H9 (cell line): Measurements from ENCODE around the gene SPEG. TPM values are rescaled to one million over a fixed set of nuclear protein-coding genes. Genes with fewer than 3 reads are reported as not detected.

ENCODE experiments used
- DNase-seq: peaks from one replicate; pipeline ENCODE4 v3.0.0-alpha.2; 2017
- H2AFZ ChIP-seq: one replicate; pipeline ENCODE4 v1.6.1; 2013; ENCODE audit warnings: mild to moderate bottlenecking, low read length, control low read depth, moderate library complexity
- H2AK5ac ChIP-seq: 2 replicates; pipeline ENCODE4 v1.6.1; 2013; ENCODE audit warnings: low read length, control low read depth, mixed read lengths; ENCODE audit not compliant: insufficient read length
- H2BK120ac ChIP-seq: one replicate; pipeline ENCODE4 v1.6.1; 2013; ENCODE audit warnings: low read depth, mild to moderate bottlenecking, low read length, control low read depth, inconsistent platforms; ENCODE audit not compliant: poor library complexity, severe bottlenecking
- H2BK12ac ChIP-seq: 2 replicates; pipeline ENCODE4 v1.6.1; 2013; ENCODE audit warnings: low read length, control low read depth, mixed read lengths, low read depth; ENCODE audit not compliant: insufficient read length
- H2BK15ac ChIP-seq: 2 replicates; pipeline ENCODE4 v1.6.1; 2013; ENCODE audit warnings: low read depth, low read length, control low read depth
- H2BK20ac ChIP-seq: one replicate; pipeline ENCODE4 v1.6.1; 2013; ENCODE audit warnings: low read depth, mild to moderate bottlenecking, low read length, control low read depth, inconsistent platforms; ENCODE audit not compliant: poor library complexity, severe bottlenecking
- H2BK5ac ChIP-seq: 2 replicates; pipeline ENCODE4 v1.6.1; 2013; ENCODE audit warnings: low read length, control low read depth, mixed read lengths; ENCODE audit not compliant: insufficient read length
- H3K14ac ChIP-seq: 2 replicates; pipeline ENCODE4 v1.6.1; 2013; ENCODE audit warnings: low read length, control low read depth; ENCODE audit not compliant: insufficient read depth
- H3K18ac ChIP-seq: 2 replicates; pipeline ENCODE4 v1.6.1; 2013; ENCODE audit warnings: low read depth, mild to moderate bottlenecking, mixed read lengths, low read length, control low read depth; ENCODE audit not compliant: insufficient read length
- H3K23ac ChIP-seq: 2 replicates; pipeline ENCODE4 v1.6.1; 2013; ENCODE audit warnings: low read length, control low read depth, mixed read lengths, low read depth; ENCODE audit not compliant: insufficient read length
- H3K23me2 ChIP-seq: 2 replicates; pipeline ENCODE4 v1.6.1; 2013; ENCODE audit warnings: low read depth, mild to moderate bottlenecking, mixed read lengths, low read length, control low read depth; ENCODE audit not compliant: insufficient read length, poor library complexity, severe bottlenecking
- H3K27ac ChIP-seq: 2 replicates; pipeline ENCODE4 v1.5.1; 2013; ENCODE audit warnings: low read length, control low read depth, mixed read lengths, low read depth; ENCODE audit not compliant: insufficient read length
- H3K27me3 ChIP-seq: 2 replicates; pipeline ENCODE4 v1.6.1; 2013; ENCODE audit warnings: low read length, control low read depth, inconsistent platforms; ENCODE audit not compliant: insufficient read depth
- H3K4ac ChIP-seq: 2 replicates; pipeline ENCODE4 v1.6.1; 2013; ENCODE audit warnings: low read depth, mild to moderate bottlenecking, control low read depth, inconsistent platforms, low read length, moderate library complexity
- H3K4me1 ChIP-seq: 2 replicates; pipeline ENCODE4 v1.6.1; 2013; ENCODE audit warnings: low read length, control low read depth, inconsistent platforms; ENCODE audit not compliant: insufficient read depth
- H3K4me2 ChIP-seq: 2 replicates; pipeline ENCODE4 v1.6.1; 2013; ENCODE audit warnings: low read length, control low read depth, mixed read lengths; ENCODE audit not compliant: insufficient read length, insufficient read depth
- H3K56ac ChIP-seq: 2 replicates; pipeline ENCODE4 v1.6.1; 2013; ENCODE audit warnings: low read depth, mild to moderate bottlenecking, mixed read lengths, low read length, control low read depth; ENCODE audit not compliant: insufficient read length
- H3K79me1 ChIP-seq: 2 replicates; pipeline ENCODE4 v1.6.1; 2013; ENCODE audit warnings: low read depth, mild to moderate bottlenecking, moderate library complexity, low read length, control low read depth, inconsistent platforms; ENCODE audit not compliant: insufficient read depth, poor library complexity, severe bottlenecking
- H3K79me2 ChIP-seq: 2 replicates; pipeline ENCODE4 v1.6.1; 2013; ENCODE audit warnings: low read length, control low read depth, inconsistent platforms; ENCODE audit not compliant: insufficient read depth
- H3K9ac ChIP-seq: 2 replicates; pipeline ENCODE4 v1.6.1; 2013; ENCODE audit warnings: low read length, control low read depth, mixed read lengths; ENCODE audit not compliant: insufficient read length; ENCODE audit errors: extremely low read depth
- H3K9me3 ChIP-seq: one replicate; pipeline ENCODE4 v1.6.1; 2013; ENCODE audit warnings: low read depth, low read length, inconsistent platforms; ENCODE audit not compliant: control insufficient read depth
- H3T11ph ChIP-seq: one replicate; pipeline ENCODE4 v1.6.1; 2013; ENCODE audit warnings: mild to moderate bottlenecking, low read length, control low read depth, inconsistent platforms
- H4K20me1 ChIP-seq: one replicate; pipeline ENCODE4 v1.6.1; 2013; ENCODE audit not compliant: control insufficient read depth, insufficient read length, insufficient read depth
- H4K5ac ChIP-seq: 2 replicates; pipeline ENCODE4 v1.6.1; 2013; ENCODE audit warnings: low read depth, mild to moderate bottlenecking, mixed read lengths, low read length, control low read depth; ENCODE audit not compliant: insufficient read length
- H4K8ac ChIP-seq: replicated peaks from 2 replicates; pipeline ENCODE4 v1.6.1; 2013; ENCODE audit warnings: low read length, control low read depth, mixed read lengths, low read depth; ENCODE audit not compliant: insufficient read length
- H4K91ac ChIP-seq: 2 replicates; pipeline ENCODE4 v1.6.1; 2013; ENCODE audit warnings: low read depth, mild to moderate bottlenecking, moderate library complexity, mixed read lengths, low read length, control low read depth; ENCODE audit not compliant: insufficient read length
- H3K27ac Mint-ChIP-seq, 3 experiments: 2 replicates in 2 of 3; 3 replicates in 1 of 3; pipeline ENCODE4 v1.8.0; 2020 to 2021; ENCODE audit warnings: mixed read lengths in 3 of 3, mild to moderate bottlenecking in 1 of 3, moderate library complexity in 1 of 3
- H3K27me3 Mint-ChIP-seq: 2 replicates; pipeline ENCODE4 v1.8.0; 2021; ENCODE audit warnings: low read depth, mild to moderate bottlenecking, moderate library complexity, mixed read lengths
- H3K36me3 Mint-ChIP-seq, 3 experiments: 2 replicates in 2 of 3; 3 replicates in 1 of 3; pipeline ENCODE4 v1.8.0; 2020 to 2021; ENCODE audit warnings: low read depth in 3 of 3, mixed read lengths in 3 of 3; ENCODE audit not compliant: insufficient read depth in 1 of 3
- H3K4me1 Mint-ChIP-seq, 2 experiments: 2 replicates each; pipeline ENCODE4 v1.8.0; 2020; ENCODE audit warnings: mixed read lengths in 2 of 2
- H3K4me3 Mint-ChIP-seq, 2 experiments: 2 replicates in 1 of 2; 3 replicates in 1 of 2; pipeline ENCODE4 v1.8.0; 2020 to 2021; ENCODE audit warnings: mild to moderate bottlenecking in 2 of 2, mixed read lengths in 2 of 2, moderate library complexity in 1 of 2
- H3K9me3 Mint-ChIP-seq, 2 experiments: 2 replicates in 1 of 2; 3 replicates in 1 of 2; pipeline ENCODE4 v1.8.0; 2020; ENCODE audit warnings: mild to moderate bottlenecking in 2 of 2, mixed read lengths in 2 of 2, moderate library complexity in 1 of 2
- WGBS: extraction: QIAGEN DNeasy Blood & Tissue Kit; methylation state at CpG from one replicate; pipeline ENCODE4 v1.1.7; 2013; ENCODE audit warnings: missing lambda C conversion rate, low lambda C conversion rate, mixed read lengths; ENCODE audit not compliant: insufficient read length; ENCODE audit errors: extremely low coverage; 5-methylcytosine and 5-hydroxymethylcytosine counted together
- total RNA-seq: library from RNA; stranded (reverse); gene quantifications from 2 replicates; pipeline ENCODE4 v1.2.1, GENCODE V29; 2021
- TF ChIP-seq, protein P1 (sequence below): fragments of 200-600 bp; sonication (generic); conservative IDR thresholded peaks from 3 replicates; pipeline ENCODE4 v1.8.0; 2021; ENCODE audit warnings: antibody characterized with exemption, mild to moderate bottlenecking

The SPEG gene
- total RNA-seq, 1 experiment from 2014 or later = 23.7 TPM

DNA sequence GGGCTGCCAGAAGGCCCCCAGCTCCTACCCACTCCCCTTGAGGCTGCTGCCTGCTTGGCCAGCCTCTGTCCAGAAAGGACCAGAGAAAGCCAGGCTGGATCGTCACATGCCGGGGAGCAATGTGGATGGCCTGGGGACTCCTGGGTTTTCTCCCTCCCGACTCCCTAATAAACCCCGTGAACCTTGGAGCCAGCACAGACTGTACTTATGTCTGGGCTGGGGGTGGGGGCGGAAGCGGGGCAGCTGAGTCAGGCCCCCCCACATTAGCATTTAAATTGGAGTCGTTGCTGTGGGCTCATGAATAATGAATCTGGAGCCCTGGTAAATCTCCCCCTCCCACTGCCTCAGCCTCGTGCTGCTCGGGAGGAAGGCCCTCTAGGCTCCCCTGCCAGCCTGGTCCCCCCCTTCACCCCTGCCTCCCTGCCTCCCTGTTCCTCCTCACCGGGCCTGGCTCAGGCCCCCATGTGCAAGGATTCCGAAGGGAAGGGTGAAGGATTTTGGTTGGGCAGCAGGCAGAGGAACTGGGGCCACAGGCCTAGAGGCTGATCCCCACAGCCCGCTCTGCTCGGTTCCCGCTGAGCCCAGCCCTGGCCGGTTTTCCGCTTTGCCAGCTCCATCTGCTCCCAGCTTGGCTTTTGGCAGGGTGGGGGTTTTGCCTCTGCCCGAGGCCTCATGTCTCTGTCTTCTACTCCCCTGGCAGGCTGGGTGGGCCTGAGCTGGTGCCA is 72.3 kb downstream of the SPEG start:
- H3K79me1 ChIP-seq = no peaks in the 10 kb centered on the region
- H3K4me1 Mint-ChIP-seq = peaks cover 54 to 64% of the 10 kb centered on the region in 2 experiments
- no peak overlapping the region for H4K5ac ChIP-seq
- TF ChIP-seq, protein P1, sequence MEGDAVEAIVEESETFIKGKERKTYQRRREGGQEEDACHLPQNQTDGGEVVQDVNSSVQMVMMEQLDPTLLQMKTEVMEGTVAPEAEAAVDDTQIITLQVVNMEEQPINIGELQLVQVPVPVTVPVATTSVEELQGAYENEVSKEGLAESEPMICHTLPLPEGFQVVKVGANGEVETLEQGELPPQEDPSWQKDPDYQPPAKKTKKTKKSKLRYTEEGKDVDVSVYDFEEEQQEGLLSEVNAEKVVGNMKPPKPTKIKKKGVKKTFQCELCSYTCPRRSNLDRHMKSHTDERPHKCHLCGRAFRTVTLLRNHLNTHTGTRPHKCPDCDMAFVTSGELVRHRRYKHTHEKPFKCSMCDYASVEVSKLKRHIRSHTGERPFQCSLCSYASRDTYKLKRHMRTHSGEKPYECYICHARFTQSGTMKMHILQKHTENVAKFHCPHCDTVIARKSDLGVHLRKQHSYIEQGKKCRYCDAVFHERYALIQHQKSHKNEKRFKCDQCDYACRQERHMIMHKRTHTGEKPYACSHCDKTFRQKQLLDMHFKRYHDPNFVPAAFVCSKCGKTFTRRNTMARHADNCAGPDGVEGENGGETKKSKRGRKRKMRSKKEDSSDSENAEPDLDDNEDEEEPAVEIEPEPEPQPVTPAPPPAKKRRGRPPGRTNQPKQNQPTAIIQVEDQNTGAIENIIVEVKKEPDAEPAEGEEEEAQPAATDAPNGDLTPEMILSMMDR = no peak
- peak overlapping the region; percentile 3 for H3K27ac ChIP-seq
- H3K36me3 Mint-ChIP-seq = peaks cover 16 to 19% (median 17%) of the 10 kb centered on the region in 3 experiments; a peak in 6 of 7 replicates
- no peak overlapping the region for H2BK15ac ChIP-seq
- no peaks in the 10 kb centered on the region for H4K20me1 ChIP-seq
- no peak overlapping the region for H3T11ph ChIP-seq
- no peak overlapping the region for H3K4ac ChIP-seq
- H2AFZ ChIP-seq = no peak overlapping the region
- DNase-seq = peak; percentile 82
- H3K9me3 Mint-ChIP-seq = no peaks in the 10 kb centered on the region; a peak in 2 of 5 replicates
- peak overlapping the region; percentile 73 for H3K18ac ChIP-seq
- no peak overlapping the region for H3K9ac ChIP-seq
- no peak overlapping the region for H2BK5ac ChIP-seq
- no peak overlapping the region for H3K23ac ChIP-seq
- H3K9me3 ChIP-seq = no peaks in the 10 kb centered on the region
- H3K27ac Mint-ChIP-seq = peak overlapping the region; percentile 83 to 97 (median 95)
- H3K23me2 ChIP-seq = peaks cover 4% of the 10 kb centered on the region
- peaks cover 13% of the 10 kb centered on the region; the same call in 1 of the 2 replicates for H3K4me1 ChIP-seq
- no peak overlapping the region for H2BK12ac ChIP-seq
- H2AK5ac ChIP-seq = no peak overlapping the region
- no peak overlapping the region for H3K56ac ChIP-seq
- no peak overlapping the region for H4K8ac ChIP-seq
- H3K27me3 Mint-ChIP-seq = peaks cover 25% of the 10 kb centered on the region
- no peaks in the 10 kb centered on the region for H3K79me2 ChIP-seq
- H2BK20ac ChIP-seq = no peak overlapping the region
- no peaks in the 10 kb centered on the region for H3K27me3 ChIP-seq
- no peak overlapping the region for H4K91ac ChIP-seq
- peak overlapping the region; percentile 19 to 56 for H3K4me3 Mint-ChIP-seq
- H3K14ac ChIP-seq = 0 out of 2 replicates have a peak overlapping the region, but pooled peaks have one; percentile 4
- WGBS = no CpG with 5 or more reads among the region's 17 CpGs
- peak overlapping the region; percentile 3 for H3K4me2 ChIP-seq
- no peak overlapping the region for H2BK120ac ChIP-seq
